HFFc6 (cell line): ENCODE data around the gene FOXE1. TPM values are rescaled to one million over a fixed set of nuclear protein-coding genes. Genes with fewer than 3 reads are reported as not detected.

Experiments used
- DNase-seq: peaks from one replicate; pipeline ENCODE4 v3.0.0-alpha.2; 2018
- H3K27ac Mint-ChIP-seq: 2 replicates; pipeline ENCODE4 v1.8.0; 2020; ENCODE audit warnings: mild to moderate bottlenecking, mixed read lengths
- H3K27me3 Mint-ChIP-seq: 2 replicates; pipeline ENCODE4 v1.8.0; 2021; ENCODE audit warnings: mild to moderate bottlenecking, moderate library complexity, mixed read lengths; ENCODE audit not compliant: insufficient read depth
- H3K36me3 Mint-ChIP-seq: 2 replicates; pipeline ENCODE4 v1.8.0; 2021; ENCODE audit warnings: low read depth, mixed read lengths
- H3K4me1 Mint-ChIP-seq: 2 replicates; pipeline ENCODE4 v1.8.0; 2020; ENCODE audit warnings: low read depth, mixed read lengths
- H3K4me3 Mint-ChIP-seq: 2 replicates; pipeline ENCODE4 v1.8.0; 2020; ENCODE audit warnings: mild to moderate bottlenecking, moderate library complexity, mixed read lengths
- H3K9me3 Mint-ChIP-seq: 2 replicates; pipeline ENCODE4 v1.8.0; 2020; ENCODE audit warnings: mild to moderate bottlenecking, mixed read lengths
- CTCF ChIP-seq: fragments of 200-600 bp; sonication (generic); IDR thresholded peaks from 2 replicates; pipeline ENCODE4 v1.5.0; 2021; ENCODE audit warnings: antibody characterized with exemption, mild to moderate bottlenecking
- long read RNA-seq: library from polyadenylated mRNA; unstranded; transcript quantifications from one replicate; pipeline ENCODE4 v2.0.0, GENCODE V29; 2019
- total RNA-seq, 6 experiments: library from RNA; stranded (reverse); fragmentation: NEBNext Ultra II Directional; extraction: Animal tissue kit (Norgen Biotek cat#: 25700); gene quantifications; 2 replicates in 1 of 6; 3 replicates in 5 of 6; pipeline ENCODE4 v1.2.3, GENCODE V29; 2021

FOXE1 gene
- 100 to 1,000 TPM in 4 of 6 experiments, 10 to 100 TPM in 2; 51.0 to 173 (median 158) TPM for total RNA-seq
- long read RNA-seq, transcript FOXE1-201 (1 exons, 3,462 nt) = major isoform, 11 of 11 reads
- long read RNA-seq, partial matches to known transcripts = 0 of 11 reads
- long read RNA-seq, other reads (novel, unspliced or antisense) = 0 of 11 reads

- Mint-ChIP-seq H3K36me3 (peaks cover 35% of the 10 kb centered on the region), H3K27me3 (peaks cover 38% of the 10 kb centered on the region), H3K27ac (peak within 1 kb of the TSS; percentile 93), H3K4me3 (peak within 1 kb of the TSS; percentile 93), H3K4me1 (peaks cover 67% of the 10 kb centered on the region), H3K9me3 (peaks cover 4% of the 10 kb centered on the region; the same call in 1 of the 2 replicates)
- no peak for DNase-seq
- no peak for TF ChIP-seq CTCF
These were observed at the start of gene FOXE1 for GRCh38 chr9:97853056-97853843. TSS of gene FOXE1 (plus strand) at chr9:97853226. CDS start at chr9:97853915, 689 bp downstream.

DNA sequence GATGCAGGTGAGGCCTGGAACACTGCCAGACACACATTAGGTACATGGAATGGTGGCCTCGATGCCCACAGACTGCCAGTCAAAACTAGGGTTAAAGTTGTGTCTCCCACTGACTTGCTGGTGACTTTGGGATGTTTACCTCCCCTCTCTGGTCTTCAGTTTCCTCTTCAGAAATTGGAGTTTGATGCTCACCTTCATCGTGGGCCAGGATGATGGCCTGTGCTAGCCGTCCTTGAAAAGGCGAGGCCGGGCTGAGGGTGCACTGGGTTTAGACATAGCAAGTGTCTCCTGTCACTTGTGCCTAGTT lies 49.0 kb upstream of the FOXE1 start:
- Mint-ChIP-seq H3K4me3 (peak overlapping the region; percentile 80), H3K4me1 (peaks cover 59% of the 10 kb centered on the region), H3K27ac (peak overlapping the region; percentile 41; the same call in 1 of the 2 replicates), H3K27me3 (peaks cover 2% of the 10 kb centered on the region), H3K36me3 (peaks cover 14% of the 10 kb centered on the region; the same call in 1 of the 2 replicates), H3K9me3 (no peaks in the 10 kb centered on the region)
- DNase-seq = no peak
- no peak; the same call in 1 of the 2 replicates for TF ChIP-seq CTCF

DNA sequence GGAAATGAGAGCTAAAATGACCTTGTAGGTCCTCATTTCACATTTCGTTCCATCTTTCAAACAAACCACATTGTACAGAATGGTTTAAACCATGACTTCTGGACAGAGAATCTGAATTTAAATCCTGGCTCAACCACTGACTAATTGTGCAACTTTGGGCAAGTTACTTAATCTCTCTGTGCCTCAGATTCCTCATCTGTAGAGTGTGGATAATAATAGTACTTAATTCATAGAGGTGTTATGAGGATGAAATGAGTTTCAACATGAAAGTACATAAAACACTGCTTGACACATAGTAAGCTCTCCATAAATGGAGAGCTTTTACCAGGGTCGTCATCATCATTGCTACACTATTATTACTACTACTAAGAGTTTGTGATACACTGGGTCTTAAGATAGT lies 46.3 kb upstream of the FOXE1 start:
- no peak overlapping the region for H3K4me3 Mint-ChIP-seq
- no peak for TF ChIP-seq CTCF
- no peaks in the 10 kb centered on the region for H3K9me3 Mint-ChIP-seq
- no peak overlapping the region for H3K27ac Mint-ChIP-seq
- peaks cover 2% of the 10 kb centered on the region for H3K27me3 Mint-ChIP-seq
- H3K4me1 Mint-ChIP-seq = peaks cover 65% of the 10 kb centered on the region
- H3K36me3 Mint-ChIP-seq = peaks cover 7% of the 10 kb centered on the region; the same call in 1 of the 2 replicates
- no peak for DNase-seq

DNA sequence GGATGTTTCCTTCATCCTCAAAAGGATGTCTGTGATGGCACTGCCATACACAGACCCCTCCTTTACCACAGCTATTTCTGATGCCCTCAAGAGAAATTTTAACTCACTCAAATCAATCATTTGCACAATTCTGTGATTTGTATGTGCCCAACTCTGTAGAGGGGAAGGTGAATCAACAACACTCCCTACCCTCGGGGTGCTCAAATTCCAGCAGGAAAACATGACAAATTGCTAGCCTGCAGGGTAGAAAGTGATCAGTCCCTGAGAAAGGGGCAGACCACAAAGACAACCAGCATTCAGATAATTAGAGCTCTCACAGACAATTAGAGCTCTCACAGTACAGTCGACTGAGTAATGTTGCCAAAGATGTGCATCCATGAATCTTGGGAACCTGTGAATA lies 45.3 kb upstream of the FOXE1 start:
- no peak for DNase-seq
- no peak overlapping the region for H3K4me3 Mint-ChIP-seq
- no peaks in the 10 kb centered on the region for H3K9me3 Mint-ChIP-seq
- peaks cover 64% of the 10 kb centered on the region for H3K4me1 Mint-ChIP-seq
- no peak overlapping the region; the same call in 1 of the 2 replicates for H3K27ac Mint-ChIP-seq
- H3K36me3 Mint-ChIP-seq = peaks cover 5% of the 10 kb centered on the region; the same call in 1 of the 2 replicates
- no peak for TF ChIP-seq CTCF
- H3K27me3 Mint-ChIP-seq = no peaks in the 10 kb centered on the region; the same call in 1 of the 2 replicates

DNA sequence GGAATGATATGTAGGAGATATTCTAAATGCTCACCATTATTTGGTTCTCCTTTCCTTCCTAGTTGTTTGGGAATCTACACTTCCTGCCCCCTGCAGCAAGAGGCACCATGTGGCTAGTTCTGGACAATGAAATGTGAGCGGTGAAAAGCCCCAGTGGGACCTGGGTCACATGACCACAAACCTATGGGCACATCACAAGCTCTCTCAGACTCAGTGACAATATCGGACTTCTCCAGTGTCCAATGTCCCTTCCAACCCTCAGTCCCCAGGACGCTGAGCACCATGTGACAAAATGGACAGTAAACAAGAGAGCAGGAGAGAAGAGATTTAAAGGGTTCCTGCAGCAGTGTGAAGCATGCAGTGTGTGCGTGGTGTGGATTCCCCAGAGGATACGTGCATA lies 44.6 kb upstream of the FOXE1 start:
- no peak for TF ChIP-seq CTCF
- no peaks in the 10 kb centered on the region; the same call in 1 of the 2 replicates for H3K27me3 Mint-ChIP-seq
- no peak for DNase-seq
- peaks cover 5% of the 10 kb centered on the region; the same call in 1 of the 2 replicates for H3K36me3 Mint-ChIP-seq
- H3K4me3 Mint-ChIP-seq = no peak overlapping the region
- no peak overlapping the region for H3K27ac Mint-ChIP-seq
- no peaks in the 10 kb centered on the region for H3K9me3 Mint-ChIP-seq
- peaks cover 62% of the 10 kb centered on the region for H3K4me1 Mint-ChIP-seq
